Fibroblast of skin of left quadriceps (primary cell): ENCODE results near the gene DDX46.
"Not testable (repeated sequence)": the region's sequence is repeated elsewhere in the genome, so short reads cannot be mapped to it uniquely, and the experiment has no call there.

ENCODE experiments used
- DNase-seq, 2 experiments: peaks; one replicate each; pipeline ENCODE4 v3.0.0-alpha.2; 2013; ENCODE audit warnings: low read depth in 2 of 2

Gene DDX46

DNA sequence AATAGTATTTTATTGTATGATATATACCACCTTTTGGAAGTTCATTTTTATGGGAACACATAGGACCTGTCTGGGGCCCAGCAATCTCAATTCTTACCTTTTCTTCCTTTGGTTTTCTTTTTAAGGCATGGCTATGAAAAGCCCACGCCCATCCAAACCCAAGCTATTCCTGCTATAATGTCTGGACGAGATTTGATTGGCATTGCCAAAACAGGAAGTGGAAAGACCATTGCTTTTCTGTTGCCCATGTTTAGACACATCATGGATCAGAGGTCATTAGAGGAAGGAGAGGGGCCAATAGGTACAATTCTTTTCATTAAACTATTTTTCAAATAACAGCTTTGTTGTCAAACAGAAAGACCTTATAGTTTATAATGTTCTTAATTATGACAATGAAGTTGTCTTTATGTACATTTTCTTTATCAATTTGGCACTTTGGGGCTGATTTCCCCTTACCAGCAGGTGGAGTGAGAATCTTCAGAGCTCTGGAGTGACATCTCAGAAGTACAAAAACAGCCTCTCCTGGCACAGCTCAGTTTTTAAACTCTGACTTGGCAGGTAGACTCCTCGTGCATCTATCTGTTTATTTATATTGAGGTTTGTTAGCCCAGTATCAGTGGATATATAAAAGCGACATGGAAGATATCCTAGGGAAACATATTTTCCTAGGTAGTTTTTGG is 25.8 kb downstream of the DDX46 start:
- DNase-seq, result no peak

DNA sequence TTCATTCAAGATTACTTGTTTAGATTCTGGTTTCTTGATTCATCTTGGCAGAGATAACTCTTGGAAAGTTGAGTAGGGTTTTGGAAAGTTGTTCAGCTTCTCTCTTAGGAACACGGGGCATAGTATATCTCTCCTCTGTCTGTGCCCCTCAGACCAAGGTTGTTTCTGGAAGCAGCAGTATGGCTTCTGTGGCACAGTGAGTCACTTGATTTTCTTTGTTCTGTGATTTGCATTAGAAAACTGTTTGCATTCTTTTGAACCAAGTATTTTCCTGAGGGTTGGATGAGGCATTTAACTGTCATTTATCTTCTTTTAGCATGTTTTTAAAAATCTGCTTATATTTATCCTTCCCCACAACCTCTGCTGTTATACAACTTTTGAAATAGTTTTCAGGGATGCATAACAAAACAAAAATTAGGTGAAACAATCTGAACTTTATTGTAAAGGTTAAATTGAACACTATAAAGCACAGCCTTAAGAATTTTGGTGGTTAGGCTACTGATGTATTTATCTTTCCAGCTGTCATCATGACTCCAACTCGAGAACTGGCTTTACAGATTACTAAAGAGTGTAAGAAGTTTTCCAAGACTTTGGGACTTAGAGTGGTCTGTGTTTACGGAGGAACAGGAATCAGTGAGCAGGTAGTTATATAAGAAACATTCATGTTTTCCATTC is 26.5 kb downstream of the DDX46 start:
- DNase-seq, result no peak

DNA sequence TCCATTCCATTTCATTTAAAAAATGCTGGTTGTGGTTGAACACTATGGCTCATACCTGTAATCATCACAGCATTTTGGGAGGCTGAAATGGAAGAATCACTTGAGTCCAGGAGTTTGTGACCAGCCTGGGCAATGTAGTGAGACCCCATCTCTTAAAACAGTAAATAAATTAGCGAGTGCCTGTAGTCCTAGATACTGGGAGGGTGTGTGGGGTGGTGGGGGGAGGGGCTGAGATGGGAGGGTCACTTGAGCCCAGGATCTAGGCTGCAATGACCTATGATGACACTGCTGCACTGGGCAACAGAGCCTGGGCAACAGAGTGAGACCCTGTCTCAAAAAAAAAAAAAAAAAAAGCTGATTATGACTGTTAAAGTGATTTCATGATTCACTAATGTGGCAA is 29.1 kb downstream of the DDX46 start:
- DNase-seq, result no peak

DNA sequence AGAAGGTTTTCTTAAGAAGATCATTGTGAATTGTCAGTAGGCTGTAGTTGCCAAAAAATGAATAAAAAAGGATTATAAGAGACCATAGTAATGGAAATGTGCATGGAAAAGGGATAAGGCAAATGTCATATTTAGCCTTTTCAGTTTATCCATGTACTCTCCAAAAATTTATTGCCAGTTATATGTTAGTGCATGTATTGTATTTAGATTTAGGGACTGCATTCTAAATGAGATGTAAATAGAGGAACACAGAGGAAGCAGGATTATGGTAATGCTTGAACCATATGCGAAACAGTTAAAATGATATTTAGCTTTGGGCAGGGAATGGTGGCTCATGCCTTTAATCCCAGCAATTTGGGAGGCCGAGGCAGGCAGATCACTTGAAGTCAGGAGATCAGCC is 33.0 kb downstream of the DDX46 start:
- DNase-seq, result no peak

DNA sequence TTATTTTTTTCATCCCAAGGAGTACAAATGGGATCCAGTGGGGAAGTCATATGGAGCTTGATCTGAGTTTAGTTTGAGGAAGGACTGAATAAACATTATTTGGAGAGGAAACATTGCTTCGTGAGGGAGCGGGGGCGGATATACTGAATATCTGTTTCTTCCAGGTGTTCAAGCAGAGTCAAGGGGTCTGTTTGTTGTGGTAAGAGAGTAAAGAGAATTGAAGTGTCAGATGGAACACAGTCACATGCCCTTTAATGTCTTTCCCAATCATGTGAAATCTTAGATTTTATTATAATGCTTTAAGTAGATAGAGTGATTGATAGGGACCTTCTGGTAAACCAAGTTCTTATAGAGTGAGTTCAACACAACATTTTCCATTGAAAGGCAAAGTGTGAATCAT is 33.7 kb downstream of the DDX46 start:
- no peak for DNase-seq

DNA sequence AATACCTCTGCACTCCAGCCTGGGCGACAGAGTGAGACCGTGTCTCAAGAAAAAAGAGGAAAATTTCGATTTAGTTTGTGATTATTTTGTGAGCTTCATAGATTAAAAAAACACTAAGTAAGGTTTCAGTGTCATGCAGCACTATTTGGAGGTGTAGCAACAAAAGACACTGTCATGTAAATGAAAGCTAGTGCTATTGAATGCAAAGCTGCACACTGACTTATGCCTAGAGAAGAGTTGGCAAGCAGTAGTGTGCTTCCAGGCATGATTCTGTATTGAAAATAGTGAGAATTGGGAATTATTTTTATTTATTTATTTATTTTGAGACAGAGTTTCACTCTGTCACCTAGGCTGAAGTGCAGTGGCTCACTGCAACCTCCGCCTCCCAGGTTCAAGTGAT is 34.5 kb downstream of the DDX46 start:
- no peak for DNase-seq

DNA sequence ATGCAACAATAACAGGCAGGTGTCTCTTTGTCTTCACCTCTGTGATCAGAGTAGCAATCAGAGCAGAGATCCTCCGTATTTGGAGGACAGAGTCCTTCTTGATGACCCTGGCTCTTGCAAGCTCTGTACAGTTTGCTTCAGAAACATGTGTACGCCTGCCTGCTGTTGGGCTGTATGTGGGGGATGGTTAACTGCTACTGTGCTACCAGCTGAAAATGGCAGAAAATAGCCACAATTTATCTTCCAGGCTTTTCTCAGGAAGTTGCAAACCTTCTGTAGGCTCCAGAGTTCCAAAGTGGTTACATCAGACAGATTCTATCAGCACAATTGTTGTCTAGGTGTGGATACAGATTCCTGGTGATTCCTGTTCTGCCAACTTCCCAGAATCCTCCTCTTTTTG is 35.5 kb downstream of the DDX46 start:
- no peak for DNase-seq

DNA sequence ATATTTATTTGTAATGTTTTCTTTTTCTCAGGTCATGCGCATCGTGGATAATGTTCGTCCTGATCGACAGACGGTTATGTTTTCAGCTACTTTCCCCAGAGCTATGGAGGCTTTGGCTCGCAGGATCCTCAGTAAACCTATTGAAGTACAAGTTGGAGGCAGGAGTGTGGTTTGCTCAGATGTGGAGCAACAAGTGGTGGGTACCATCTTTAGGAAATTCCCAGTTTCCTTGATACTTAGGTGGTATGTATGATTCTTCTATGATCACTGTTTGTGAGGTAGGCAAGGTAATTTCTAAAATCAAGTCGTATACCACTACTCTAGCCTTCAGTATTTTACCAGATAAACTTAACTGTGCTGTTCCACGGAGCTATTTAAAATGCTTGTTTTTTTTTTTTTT is 36.2 kb downstream of the DDX46 start:
- no peak for DNase-seq

DNA sequence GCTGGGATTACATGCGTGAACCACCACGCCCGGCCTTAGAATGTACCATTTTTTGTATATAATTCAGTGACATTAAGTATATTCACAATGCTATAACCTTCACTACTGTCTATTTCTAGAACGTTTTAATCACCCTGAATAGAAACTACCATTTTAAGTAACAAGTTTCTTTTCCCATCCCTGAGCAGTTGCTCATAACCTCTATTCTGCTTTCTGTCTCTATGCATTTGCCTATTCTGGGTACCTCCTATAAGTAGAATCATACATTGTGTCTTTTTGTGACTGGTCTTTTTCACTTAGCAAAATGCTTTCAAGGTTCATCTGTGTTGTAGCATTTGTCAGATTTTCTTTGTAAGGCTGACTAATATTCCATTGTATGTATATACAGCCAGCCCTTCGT is 39.9 kb downstream of the DDX46 start:
- DNase-seq, result no peak

DNA sequence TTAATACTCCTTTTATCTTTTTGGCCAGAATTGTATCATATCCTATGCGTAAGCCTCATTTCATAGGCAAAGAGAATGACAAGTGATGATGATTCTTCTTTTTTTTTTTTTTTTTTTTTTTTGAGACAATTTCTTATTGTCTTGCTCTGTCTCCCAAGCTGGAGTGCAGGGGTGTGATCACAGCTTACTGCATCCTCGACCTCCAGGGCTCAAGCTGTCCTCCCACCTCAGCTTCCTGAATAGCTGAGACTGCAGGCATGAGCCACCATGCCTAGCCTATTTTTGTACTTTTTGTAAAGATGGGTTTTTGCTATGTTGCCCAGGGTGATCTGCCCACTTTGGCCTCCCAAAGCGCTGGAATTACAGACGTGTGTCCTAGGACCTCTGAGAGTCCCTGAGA is 45.2 kb downstream of the DDX46 start:
- no peak for DNase-seq

DNA sequence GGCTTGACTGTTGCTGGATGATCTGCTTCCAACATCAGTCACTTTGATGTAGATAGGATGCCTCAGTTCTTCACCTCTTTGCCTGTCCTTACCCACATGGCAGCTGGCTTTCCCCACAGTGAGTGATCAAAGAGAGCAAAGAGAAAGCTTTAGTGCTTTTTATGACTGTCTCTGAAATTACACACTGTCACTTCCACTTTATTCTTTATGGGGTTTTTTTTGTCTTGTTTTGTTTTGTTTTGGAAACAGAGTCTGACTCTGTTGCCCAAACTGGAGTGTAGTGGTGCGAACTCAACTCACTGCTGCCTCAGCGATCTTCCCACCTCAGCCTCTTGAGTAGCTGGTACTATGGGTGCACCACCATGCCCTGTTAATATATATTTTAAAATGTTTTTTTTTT is 54.8 kb downstream of the DDX46 start:
- DNase-seq, result no peak

DNA sequence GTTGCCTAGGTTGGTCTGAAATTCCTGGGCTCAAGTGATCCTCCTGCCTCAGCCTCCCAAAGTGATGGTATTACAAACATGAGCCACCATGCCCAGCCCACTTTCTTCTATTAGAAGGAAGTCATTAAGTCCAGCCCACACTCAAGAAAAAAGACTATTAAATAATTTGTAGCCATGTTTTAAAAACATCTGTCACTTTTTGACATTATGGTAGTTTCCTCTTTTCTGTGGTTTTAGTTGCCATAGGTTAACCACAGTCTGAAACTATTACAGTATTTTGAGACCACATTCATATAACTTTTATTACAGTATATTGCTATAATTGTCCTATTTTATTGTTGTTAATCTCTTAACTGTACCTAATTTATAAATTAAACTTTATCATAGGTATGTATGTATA is 55.2 kb downstream of the DDX46 start:
- no peak for DNase-seq

DNA sequence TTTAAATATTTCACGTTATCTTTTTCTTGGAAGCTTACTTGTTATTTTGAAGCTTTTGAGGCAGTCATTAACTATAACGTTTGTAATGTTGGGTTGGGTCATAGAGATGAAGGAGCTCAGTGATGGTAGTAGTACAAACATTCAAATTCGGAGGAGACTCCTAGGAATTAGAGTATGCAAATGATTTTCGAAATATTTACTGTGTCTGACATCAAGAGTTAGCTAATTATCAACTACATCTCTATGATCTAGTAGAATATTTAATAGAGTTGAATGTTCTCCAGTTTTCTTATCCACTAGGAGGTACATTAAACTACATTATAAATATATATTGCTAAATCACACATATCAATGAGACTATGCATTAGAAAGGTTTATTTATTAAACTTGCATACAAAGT is 58.4 kb downstream of the DDX46 start:
- DNase-seq, result no peak

DNA sequence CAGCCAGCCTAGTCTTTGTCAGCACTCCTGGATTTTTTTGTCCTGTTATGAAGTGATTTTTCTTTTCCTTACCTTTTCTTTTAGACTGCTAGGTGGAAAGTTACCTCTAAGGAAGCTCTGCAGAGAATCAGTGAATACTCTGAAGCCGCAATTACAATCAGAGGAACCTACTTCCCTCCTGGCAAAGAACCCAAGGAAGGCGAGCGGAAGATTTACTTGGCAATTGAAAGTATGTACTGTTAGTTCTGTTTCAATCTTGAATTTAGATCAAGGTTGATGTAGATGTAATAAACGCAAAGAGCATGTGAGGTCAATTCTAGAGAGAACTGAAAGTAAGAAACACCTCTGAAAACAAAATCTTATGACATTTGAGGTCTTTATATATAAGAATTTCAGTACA is 60.2 kb downstream of the DDX46 start:
- no peak for DNase-seq

DNA sequence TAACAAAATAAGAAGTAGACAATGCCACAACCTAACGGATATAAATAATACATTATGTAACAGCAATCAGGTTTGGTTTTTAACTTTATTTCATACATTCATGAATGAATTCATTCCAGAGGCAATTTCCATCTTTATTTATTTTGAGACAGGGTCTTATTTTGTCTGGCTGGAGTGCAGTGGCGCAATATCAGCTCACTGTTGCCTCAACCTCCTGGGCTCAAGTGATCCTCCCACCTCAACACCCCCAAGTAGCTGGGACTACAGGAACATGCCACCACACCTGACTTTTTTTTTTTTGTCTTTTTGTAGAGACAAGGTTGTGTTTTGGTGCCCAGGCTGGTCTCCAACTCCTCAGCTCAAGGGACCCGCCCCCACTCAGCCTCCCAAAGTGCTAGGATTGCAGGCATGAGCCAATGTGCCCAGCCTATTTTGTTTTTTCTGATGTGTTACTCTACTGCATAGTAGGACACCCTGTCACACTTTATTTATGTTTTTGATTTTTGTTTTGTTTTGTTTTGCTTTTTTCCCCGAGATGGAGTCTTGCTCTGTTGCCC is 60.9 kb downstream of the DDX46 start:
- no peak for DNase-seq

DNA sequence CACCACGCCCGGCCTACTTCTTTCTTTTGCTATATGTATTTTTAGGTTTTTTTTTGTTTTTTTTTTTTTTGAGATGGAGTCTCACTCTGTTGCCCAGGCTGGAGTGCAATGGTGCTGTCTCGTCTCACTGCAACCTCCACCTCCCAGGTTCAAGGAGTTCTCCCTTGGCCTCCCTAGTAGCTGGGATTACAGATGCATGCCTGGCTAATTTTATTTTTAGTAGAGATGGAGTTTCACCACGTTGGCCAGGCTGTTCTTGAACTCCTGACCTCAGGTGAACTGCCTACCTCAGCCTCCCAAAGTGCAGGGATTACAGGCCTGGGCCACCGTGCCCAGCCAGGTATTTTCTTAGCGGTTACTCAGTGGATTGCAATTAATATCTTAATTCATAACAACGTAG is 63.3 kb downstream of the DDX46 start:
- no peak for DNase-seq

DNA sequence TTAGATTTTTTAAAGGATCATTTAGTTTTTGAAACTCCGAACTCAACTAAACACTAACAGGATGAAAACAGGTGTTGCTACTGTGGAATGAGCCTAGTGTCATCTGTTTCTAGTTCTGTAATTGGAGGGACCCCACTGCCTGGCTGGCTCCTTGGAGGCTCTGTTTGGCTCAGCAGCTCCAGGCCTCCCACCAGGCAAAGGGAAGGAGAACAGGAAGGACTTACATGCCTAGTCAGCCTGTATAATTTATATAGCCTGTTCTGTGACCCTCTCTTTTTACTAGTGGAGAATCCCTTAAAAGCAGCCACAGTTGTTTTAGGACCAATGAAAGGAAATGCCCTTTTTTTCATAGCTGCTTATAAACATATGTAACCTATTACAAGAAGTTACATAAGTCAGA is 66.1 kb downstream of the DDX46 start:
- DNase-seq, result no peak

DNA sequence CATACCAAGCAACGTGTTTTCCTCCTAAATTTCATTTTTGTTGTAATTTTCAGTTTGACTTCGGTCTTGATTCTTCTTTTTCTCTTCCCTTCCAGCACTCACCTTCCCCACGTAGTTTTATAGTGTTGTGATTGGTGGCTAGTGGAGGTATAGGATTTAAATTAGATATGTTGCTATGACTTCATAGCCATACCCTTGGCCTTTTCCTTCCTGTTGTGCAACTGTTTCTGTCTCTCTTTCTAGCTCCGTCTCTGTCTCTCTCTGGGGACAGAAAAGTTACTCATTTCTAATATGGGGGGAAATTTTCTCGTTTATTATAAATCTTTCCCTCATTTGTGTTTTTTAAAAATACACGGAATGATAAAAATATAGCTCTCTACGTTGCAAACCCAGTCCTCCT is 66.6 kb downstream of the DDX46 start:
- DNase-seq, result no peak

DNA sequence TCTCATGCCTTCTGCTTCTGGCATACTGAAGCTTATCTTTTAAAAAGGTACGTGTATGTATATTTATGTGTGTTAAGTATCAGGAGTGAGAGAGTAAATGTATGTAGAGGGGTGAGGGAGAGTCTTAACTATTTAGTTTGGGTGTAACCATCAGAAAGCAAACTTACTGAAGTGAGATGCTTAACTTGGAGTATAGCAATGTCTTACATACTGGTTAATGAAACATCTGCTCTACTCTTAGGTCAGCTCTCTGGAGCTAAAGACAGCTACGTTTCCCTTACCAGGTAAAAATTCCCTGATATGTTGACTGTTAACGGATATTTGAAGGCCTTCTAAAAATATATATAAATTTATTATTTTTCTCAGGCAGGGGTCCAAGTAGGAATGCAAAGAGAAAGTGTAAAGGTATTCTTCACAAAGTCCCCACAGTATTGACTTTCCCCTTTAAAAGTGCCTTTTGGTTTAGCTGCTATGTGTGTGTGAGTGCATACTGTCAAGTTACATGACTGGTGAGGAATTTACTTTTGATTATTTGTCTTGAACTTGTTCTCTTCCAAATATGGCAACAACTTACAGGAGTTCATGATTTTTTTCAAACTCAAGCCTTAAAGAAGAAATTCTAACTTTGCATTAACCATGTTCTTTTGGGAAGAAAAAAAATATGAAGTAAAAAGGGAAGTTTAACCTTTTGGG is 74.9 kb downstream of the DDX46 start:
- peak in 1 of 2 experiments; percentile 29 for DNase-seq

DNA sequence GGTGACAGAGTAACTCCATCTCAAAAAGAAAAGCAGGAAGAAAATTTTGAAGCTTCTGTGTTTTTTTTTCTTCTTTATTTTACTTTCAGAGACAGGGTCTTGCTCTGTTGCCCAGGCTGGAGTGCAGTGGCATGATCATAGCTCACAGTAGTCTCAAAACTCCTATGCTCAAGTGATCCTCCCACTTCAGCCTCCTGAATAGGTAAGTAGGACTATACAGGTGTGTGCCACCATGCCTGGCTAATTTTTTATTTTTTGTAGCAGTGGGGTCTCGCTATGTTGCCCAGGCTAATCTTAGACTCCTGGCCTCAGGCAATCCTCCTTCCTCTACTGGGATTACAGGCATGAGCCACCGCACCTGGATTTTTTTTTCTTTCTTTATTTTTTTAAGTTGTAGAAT is 77.0 kb downstream of the DDX46 start:
- DNase-seq, result no peak

DNA sequence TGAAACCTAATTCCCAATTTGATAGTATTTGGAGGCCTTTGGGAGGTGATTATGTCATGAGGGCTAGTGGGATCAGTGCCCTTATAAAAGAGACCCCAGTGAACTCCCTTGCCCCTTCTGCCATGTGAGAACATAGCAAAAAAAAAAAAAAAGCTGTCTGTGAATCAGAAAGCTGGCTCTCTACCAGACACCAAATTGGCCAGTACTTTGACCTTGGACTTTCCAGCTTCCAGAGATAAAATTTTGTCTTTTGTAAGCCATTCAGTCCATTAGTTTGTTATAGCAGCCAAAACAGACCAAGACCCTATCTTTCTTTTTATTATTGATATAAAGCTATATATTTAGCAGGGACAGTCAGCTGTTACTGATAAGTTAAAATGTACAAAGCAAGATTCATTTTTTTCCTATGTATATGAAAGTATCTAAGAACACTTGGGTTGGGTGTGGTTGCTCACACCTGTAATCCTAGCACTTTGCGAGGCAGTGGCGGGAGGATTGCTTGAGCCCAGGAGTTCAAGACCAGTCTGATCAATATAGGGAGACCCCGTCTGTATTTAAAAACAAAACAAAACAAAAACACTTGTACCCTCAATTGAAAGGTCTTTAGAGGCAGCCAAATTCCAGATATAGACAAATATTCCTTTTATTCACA is 79.1 kb downstream of the DDX46 start:
- DNase-seq, result no peak

DNA sequence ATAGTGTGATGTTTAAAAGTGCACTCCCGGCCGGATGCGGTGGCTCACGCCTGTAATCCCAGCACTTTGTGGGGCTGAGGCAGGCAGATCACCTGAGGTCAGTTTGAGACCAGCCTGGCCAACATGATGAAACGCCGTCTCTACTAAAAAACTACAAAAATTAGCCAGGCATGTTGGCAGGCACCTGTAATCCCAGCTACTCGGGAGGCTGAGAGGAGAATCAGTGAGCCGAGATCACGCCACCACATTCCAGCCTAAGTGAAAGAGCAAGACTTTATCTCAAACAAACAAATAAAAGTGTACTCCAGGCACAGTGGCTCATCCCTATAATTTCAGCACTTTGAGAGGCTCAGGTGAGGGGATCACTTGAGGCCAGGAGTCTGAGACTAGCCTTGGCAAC is 79.8 kb downstream of the DDX46 start:
- not testable (repeated sequence) for DNase-seq
